NCI-H2107 treated with DMSO at 0.1 percent for 48 hours (cell line): ENCODE data around the gene DCXR.
"Not testable (repeated sequence)": the region's sequence is repeated elsewhere in the genome, so short reads cannot be mapped to it uniquely, and the experiment has no call there.

ENCODE experiments used
- DNase-seq: peaks from one replicate; lab custom pipeline; 2025; ENCODE audit not compliant: unreplicated experiment; lab: John Stamatoyannopoulos, UW

Gene DCXR

GRCh38 chr17:82042649-82043048 is 5.2 kb upstream of the DCXR start:
- DNase-seq = no peak

- no peak for DNase-seq
Measured at GRCh38 chr17:82041144-82041814, 3.8 kb upstream of the DCXR start.

DNA sequence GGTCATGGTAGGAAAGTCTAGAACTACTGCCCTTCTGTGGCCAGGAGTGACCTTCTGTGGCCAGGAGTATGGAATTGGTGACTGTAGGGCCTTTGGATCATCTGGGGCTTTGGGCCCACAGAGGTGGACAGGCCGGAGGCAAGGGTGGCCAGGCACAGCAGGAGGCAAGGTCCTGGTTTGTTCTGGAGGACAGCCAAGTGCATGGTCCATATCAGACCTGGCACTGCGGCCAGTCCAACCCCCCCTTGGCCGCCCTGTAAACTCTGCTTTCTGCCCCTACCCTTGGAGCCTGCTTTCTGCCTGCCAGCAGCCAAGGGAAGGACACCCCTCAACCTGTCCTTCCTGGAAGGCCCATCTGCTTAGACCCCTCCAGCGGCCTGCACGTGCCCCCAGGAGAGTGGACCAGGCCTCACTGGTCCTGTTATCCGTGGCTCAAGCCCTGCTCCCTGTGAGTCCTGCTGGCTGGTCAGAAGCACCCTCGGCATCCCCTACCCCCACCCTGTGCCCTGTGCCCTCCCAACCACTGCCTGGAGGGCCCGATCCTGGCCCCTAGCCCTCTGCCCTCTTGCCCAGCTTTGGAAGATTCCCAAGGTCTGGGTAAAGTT is 2.3 kb upstream of the DCXR start:
- no peak for DNase-seq

DNA sequence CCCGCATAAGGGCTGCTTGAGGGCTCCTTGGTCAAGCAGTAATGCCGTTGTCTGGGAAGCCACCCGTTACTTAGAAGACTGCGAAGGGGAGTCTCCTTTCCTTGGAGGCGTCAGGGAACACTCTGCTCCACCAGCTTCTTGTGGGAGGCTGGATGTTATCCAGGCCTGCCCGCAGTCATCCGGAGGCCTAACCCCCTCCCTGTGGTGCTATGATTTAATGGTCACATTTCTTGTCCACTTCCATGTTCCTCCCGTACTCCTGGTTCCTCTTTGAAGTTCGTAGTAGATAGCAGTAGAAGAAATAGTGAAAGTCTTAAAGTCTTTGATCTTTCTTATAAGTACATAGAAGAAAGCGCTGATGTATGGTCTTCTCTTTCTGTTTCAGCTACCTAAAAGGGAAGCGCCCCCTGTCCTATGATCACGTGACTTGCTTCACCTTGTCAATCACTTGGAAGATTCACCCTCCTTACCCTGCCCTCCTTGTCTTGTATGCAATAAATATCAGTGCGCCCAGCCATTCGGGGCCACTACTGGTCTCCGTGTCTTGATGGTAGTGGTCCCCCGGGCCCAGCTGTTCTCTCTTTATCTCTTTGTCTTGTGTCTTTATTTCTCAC is 1.4 kb upstream of the DCXR start:
- not testable (repeated sequence) for DNase-seq

GRCh38 chr17:82037889-82038195 is 345 bp upstream of the DCXR start:
- no peak for DNase-seq

GRCh38 chr17:82036634-82037091 is 834 bp downstream of the DCXR start:
- no peak for DNase-seq

- no peak for DNase-seq
Measured at GRCh38 chr17:82035956-82036633, 1.4 kb downstream of the DCXR start.

DNA sequence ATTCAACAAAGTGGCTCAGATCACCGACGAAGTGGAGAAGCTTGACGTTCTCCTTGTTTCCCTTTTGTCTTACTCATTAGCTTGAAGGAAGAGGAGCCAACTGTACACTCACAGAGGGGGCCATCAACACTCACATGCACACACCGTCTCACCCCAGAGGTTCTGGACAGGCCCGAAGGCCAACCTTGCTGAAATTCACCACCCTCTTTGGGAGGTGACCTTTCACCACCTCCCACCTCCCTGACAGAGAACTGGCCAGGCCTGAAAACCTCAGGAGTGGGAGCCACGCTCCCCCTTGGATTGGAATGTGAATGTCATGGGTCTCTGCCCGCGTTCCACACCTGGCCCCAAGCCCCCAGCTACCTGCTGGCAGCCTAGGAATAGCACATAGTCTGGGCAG is 2.0 kb downstream of the DCXR start:
- no peak for DNase-seq

DNA sequence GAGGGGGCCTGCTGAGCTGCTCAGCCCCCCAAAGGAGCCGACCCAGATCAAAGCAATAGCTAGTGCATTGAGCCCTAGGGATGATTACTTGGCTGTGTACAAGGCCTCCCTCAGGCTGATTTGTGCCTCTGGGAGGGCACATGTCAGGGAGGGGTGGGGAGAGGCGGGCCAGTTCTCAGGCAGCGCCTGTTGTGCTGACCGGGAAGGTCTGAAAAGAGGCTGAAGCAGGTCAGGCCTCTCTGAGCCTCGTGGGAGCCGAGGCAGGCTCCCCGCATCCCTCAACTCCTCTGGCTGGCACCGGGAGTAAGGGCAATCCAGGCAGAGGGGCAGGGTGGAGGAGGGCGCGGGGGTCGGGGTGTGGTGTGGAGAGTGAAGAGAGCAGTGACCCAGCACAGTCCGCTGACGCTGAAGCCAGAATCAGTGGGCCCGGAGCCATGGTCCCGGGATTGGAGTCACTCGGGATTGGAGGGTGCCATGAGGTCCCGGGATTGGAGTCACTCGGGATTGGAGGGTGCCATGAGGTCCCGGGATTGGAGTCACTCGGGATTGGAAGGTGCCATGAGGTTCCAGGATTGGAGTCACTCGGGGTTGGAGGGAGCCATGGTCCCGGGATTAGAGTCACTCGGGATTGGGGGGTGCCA is 3.0 kb downstream of the DCXR start:
- no peak for DNase-seq

DNA sequence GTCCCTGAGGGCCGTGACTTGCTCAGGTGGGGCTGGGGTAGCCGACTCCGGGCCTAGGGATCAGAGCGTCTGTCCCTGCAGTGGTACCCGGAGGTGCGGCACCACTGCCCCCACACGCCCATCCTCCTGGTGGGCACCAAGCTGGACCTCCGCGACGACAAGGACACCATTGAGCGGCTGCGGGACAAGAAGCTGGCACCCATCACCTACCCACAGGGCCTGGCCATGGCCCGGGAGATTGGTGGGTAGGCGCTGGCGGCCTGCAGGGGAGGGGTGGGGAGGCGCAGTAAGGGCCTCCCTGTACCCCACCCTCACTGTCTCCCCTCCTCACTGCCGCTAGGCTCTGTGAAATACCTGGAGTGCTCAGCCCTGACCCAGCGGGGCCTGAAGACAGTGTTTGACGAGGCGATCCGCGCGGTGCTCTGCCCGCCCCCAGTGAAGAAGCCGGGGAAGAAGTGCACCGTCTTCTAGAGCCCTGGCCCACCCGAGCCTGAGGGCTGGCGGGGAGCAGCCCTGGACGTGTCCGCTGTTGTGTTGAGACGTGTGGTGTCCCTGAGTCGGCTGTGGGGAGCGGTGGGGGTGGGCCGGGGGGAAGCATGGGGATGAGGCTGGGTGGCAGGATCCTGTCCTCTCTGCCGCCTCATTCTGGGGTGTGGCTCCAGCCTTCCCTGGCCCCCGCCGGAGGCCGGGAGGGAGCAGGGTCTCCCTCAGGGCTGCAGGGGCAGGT is 4.0 kb downstream of the DCXR start:
- no peak for DNase-seq

DNA sequence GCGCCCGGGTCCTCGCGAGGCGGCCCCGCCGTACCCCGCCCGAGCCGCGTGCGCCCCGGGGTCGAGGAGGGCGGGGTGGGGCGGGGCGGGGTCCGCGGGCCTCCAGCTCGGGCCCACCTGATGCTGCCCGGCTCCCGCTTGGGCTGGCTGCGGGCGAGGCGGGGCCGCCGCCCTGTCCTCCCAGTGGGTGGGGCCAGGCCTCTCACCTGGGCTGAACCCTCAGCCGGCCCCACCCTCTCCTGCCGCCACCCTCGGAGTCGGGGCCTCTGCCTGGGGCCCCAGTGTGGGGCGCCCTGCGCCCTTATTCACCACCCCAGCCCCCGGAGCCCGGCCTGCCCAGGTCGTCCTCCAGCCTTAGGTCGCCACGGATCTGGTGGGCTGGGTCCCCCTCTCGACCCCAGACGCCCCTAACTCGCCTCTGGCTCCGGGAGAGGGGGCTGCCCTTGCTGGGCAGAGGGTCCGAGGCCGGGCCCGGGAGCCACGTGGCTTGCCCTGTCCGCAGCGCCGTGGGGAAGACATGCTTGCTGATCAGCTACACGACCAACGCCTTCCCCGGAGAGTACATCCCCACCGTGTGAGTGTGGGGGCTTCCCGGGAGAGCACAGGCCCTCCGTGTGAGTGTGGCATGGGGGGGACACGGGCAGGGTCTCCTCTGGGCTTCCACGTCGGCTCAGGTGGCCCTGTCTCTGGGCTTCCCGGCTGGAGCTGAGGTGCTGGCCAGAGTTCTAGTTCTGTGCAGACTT is 5.4 kb downstream of the DCXR start:
- DNase-seq = no peak

DNA sequence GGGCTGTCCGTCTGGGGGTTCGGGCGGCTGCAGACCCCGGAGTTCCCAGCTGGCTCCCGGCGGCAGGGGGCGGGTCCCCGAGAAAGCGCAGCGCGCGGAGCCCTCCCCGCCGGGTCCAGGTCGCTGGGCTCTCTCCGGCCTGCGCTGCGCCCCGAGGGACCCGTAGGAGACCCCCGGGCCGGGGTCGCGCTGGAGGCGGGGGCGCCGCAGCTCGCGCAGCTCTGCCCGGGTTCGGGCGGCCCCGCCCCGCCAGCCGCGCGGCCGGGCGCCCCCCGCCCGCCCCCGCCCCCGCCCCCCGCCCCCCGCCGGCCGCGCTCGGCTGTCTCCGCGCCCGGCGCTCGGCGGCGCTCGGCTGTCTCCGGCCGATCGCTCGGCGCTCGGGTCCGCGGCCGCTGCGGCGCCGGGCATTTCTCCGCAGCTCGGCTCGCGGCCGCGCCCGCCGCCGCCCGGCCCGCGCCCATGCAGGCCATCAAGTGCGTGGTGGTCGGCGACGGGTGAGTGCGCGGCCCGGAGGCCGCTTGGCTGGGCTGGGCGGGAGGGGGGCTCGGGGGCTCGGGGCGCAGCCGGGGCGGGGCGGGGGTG is 6.1 kb downstream of the DCXR start, which contains the start of gene RAC3:
RAC3 (plus strand) TSS at position 376 of the 582 bp plus-strand sequence; CDS start at position 460, 84 bp downstream.
- DNase-seq = no peak

DNA sequence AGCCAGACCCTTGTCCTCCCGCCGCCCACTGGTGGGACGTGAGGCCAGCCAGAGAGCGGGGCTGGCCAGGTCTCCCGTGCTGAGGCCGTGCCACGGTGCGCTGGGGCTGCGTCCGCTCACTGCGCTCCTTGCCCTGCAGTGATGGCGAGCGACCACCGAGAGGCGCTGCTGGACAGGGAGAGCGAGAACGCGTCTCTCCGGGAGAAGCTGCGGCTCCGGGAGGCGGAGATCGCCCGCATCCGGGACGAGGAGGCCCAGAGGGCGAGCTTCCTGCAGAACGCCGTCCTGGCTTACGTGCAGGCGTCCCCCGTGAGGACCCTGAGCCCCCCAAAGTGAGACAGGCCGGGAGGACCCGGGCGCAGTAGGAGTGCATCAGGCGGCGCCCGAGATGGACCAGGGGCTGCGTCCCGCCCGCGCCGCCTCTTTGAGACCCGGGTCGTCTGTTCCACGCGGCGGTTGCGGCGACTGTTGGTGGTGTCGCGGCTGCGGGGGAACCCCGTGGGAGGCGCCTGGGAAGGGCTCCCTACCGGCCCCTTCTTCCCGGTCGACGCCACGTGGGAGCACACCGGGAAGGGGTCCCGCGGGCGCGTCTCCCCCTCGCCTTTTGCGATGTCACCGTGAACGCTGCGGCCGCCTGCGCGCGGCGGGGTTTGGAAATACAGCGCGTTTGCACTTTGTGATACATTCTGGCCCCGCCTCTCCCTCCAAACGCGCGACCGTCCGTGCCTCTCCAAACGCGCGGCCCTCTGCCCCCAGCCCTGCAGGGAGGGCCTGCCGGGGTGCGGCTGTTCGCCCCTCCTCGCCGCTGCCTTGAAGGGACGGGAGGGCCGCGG is 6.8 kb downstream of the DCXR start:
- no peak for DNase-seq

GRCh38 chr17:82029990-82030469 is 7.5 kb downstream of the DCXR start:
- no peak for DNase-seq

DNA sequence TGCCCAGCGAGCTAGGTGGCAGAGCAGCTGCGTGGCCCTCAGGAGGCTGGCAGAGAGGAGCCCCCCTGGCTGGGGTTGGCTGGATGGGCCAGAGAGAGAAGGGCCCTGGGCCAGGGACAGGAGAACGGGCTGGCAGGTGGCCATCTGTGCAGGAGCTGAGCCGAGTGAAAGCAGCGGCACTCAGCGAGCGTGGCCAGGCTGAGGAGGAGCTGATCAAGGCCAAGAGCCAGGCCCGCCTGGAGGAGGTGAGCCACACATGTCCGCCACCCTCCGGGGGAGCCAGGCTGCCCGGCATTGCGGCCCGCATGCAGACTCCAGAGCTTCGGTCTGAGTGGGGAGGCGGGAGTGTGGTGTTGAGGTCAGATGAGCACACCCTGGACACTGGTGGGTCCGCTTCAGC is 8.1 kb downstream of the DCXR start:
- no peak for DNase-seq

DNA sequence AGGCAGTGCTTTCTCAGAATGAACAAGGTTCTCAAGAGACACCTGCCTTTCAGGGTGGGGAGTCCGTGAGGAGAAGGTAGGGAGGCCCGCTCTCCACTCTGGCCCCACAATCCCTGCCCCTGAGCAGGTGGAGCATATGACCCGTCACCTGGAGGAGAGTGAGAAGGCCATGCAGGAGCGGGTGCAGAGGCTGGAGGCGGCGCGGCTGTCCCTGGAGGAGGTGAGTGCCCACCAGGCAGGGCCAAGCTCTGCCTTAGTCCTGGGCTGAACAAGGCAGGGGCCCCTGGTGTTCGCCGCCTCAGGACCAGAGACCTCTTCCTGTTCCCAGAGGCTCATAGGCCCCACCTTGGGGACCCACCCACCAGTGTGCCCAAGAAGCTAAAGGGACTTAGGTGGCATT is 8.5 kb downstream of the DCXR start:
- DNase-seq = no peak

GRCh38 chr17:82028246-82028645 is 9.3 kb downstream of the DCXR start:
- DNase-seq = no peak

GRCh38 chr17:82025401-82026107 is 11.9 kb downstream of the DCXR start:
- DNase-seq = no peak
